ENCODE data around the gene KIF3A.

GRCh38 chr5:132771503-132771998 lies 34.2 kb upstream of the KIF3A start:
- no peak for TF ChIP-seq CTCF (IDR thresholded peaks at IDR 0.05)
- no peak for TF ChIP-seq POLR2A (IDR thresholded peaks at IDR 0.05)
